Tibial nerve (tissue), 3 donors: ENCODE measurements around the gene ZFP37.

ENCODE experiments used
- CTCF ChIP-seq, 5 experiments: fragments of 200-600 bp in 3 of 5; fragments of 450-650 bp in 2 of 5; sonication (generic) in 3 of 5; IDR thresholded peaks; one replicate each; pipeline ENCODE4 v1.5.1; 2016 to 2019; ENCODE audit warnings: antibody characterized with exemption in 5 of 5, mild to moderate bottlenecking in 3 of 5, moderate library complexity in 2 of 5
- POLR2A ChIP-seq, 2 donors: fragments of 450-650 bp; IDR thresholded peaks; one replicate each; pipeline ENCODE4 v1.6.1; 2017; ENCODE audit warnings: antibody characterized with exemption in 2 of 2, mild to moderate bottlenecking in 2 of 2, moderate library complexity in 2 of 2

GRCh38 chr9:113005777-113006176, 50.7 kb downstream of the ZFP37 start:
- no peak for TF ChIP-seq POLR2A (IDR thresholded peaks at IDR 0.05)
- TF ChIP-seq CTCF (IDR thresholded peaks at IDR 0.05): no peak
